Liver (tissue), 9 donors: Measurements from ENCODE around the gene YKT6. TPM values are rescaled to one million over a fixed set of nuclear protein-coding genes. Genes with fewer than 3 reads are reported as not detected.

Source experiments
- DNase-seq: peaks from one replicate; pipeline ENCODE4 v3.0.0-alpha.2; 2017; ENCODE audit warnings: low spot score
- H3K27ac ChIP-seq, 2 donors: one replicate each; pipeline ENCODE4 v1.7.0; 2013; ENCODE audit warnings: inconsistent platforms in 2 of 2, low read length in 2 of 2, control low read depth in 1 of 2, low read depth in 1 of 2, mild to moderate bottlenecking in 1 of 2
- H3K27me3 ChIP-seq, 4 donors: one replicate each; pipeline versions ENCODE4 v1.6.1 to v1.7.0; 2013; ENCODE audit warnings: low read length in 3 of 4, inconsistent platforms in 1 of 4, mild to moderate bottlenecking in 1 of 4, moderate library complexity in 1 of 4; ENCODE audit not compliant: control insufficient read depth in 4 of 4, insufficient read depth in 4 of 4
- H3K36me3 ChIP-seq, 4 donors: one replicate each; pipeline versions ENCODE4 v1.6.1 to v1.7.0; 2013; ENCODE audit warnings: low read length in 3 of 4, mild to moderate bottlenecking in 3 of 4, low read depth in 1 of 4, moderate library complexity in 1 of 4; ENCODE audit not compliant: control insufficient read depth in 4 of 4, insufficient read depth in 3 of 4
- H3K4me1 ChIP-seq, 4 donors: one replicate each; pipeline versions ENCODE4 v1.6.1 to v1.7.0; 2013; ENCODE audit warnings: low read length in 3 of 4, mild to moderate bottlenecking in 3 of 4, moderate library complexity in 1 of 4; ENCODE audit not compliant: control insufficient read depth in 4 of 4, insufficient read depth in 4 of 4
- H3K4me3 ChIP-seq, 3 donors: one replicate each; pipeline versions ENCODE4 v1.6.1 to v1.7.0; 2013; ENCODE audit warnings: low read length in 3 of 3, control low read depth in 1 of 3, low read depth in 1 of 3, mild to moderate bottlenecking in 1 of 3
- H3K9ac ChIP-seq, 2 donors: one replicate each; pipeline ENCODE4 v1.7.0; 2013; ENCODE audit warnings: low read length in 2 of 2, mild to moderate bottlenecking in 2 of 2, moderate library complexity in 2 of 2, control low read depth in 1 of 2, low read depth in 1 of 2
- H3K9me3 ChIP-seq, 4 donors: one replicate each; pipeline versions ENCODE4 v1.6.1 to v1.7.0; 2013; ENCODE audit warnings: low read length in 3 of 4; ENCODE audit not compliant: control insufficient read depth in 4 of 4
- EGR1 ChIP-seq, 2 donors: IDR thresholded peaks; 2 replicates each; pipeline ENCODE4 v1.6.1; 2016 to 2018; ENCODE audit warnings: antibody characterized with exemption in 2 of 2, low read depth in 2 of 2
- FOXA1 ChIP-seq: IDR thresholded peaks from 2 replicates; pipeline ENCODE4 v1.6.1; 2016; ENCODE audit warnings: antibody characterized with exemption
- GABPA ChIP-seq, 2 donors: IDR thresholded peaks in 1 of 2; conservative IDR thresholded peaks in 1 of 2; 2 replicates each; pipeline ENCODE4 v1.6.1; 2016; ENCODE audit warnings: antibody characterized with exemption in 2 of 2, mild to moderate bottlenecking in 1 of 2, moderate library complexity in 1 of 2
- HNF4A ChIP-seq, 2 donors: conservative IDR thresholded peaks; 2 replicates each; pipeline ENCODE4 v1.6.1; 2016; ENCODE audit warnings: antibody characterized with exemption in 2 of 2, mild to moderate bottlenecking in 2 of 2
- HNF4G ChIP-seq: IDR thresholded peaks from 2 replicates; pipeline ENCODE4 v1.6.1; 2016; ENCODE audit warnings: antibody characterized with exemption
- JUND ChIP-seq, 2 donors: IDR thresholded peaks; 2 replicates each; pipeline ENCODE4 v1.6.1; 2016; ENCODE audit warnings: antibody characterized with exemption in 2 of 2
- RAD21 ChIP-seq, 2 donors: IDR thresholded peaks; 2 replicates each; pipeline ENCODE4 v1.6.1; 2016; ENCODE audit warnings: antibody characterized with exemption in 2 of 2, mild to moderate bottlenecking in 2 of 2
- RXRA ChIP-seq, 2 donors: IDR thresholded peaks; 2 replicates each; pipeline ENCODE4 v1.6.1; 2017 to 2018; ENCODE audit warnings: antibody characterized with exemption in 2 of 2, mild to moderate bottlenecking in 1 of 2
- SP1 ChIP-seq: IDR thresholded peaks from 2 replicates; pipeline ENCODE4 v1.6.1; 2018; ENCODE audit warnings: antibody characterized with exemption, mild to moderate bottlenecking
- TAF1 ChIP-seq: conservative IDR thresholded peaks from 2 replicates; pipeline ENCODE4 v1.6.1; 2016; ENCODE audit warnings: antibody characterized with exemption, mild to moderate bottlenecking
- YY1 ChIP-seq: IDR thresholded peaks from 2 replicates; pipeline ENCODE4 v1.6.1; 2016; ENCODE audit warnings: antibody characterized with exemption, mild to moderate bottlenecking
- WGBS: extraction: QIAGEN DNeasy Blood & Tissue Kit; methylation state at CpG from one replicate; pipeline ENCODE4 v1.1.7; 2013; 5-methylcytosine and 5-hydroxymethylcytosine counted together
- polyA plus RNA-seq, 2 donors: library from polyadenylated mRNA; stranded (reverse) in 1 of 2; unstranded in 1 of 2; fragments of 200-250 nt in 1 of 2; fragments of >200 nt in 1 of 2; fragmentation: Nextera tagmentation in 1 of 2; extraction: Ambion mirVana in 1 of 2; gene quantifications; one replicate each; pipeline versions ENCODE4 v1.2.1 to v1.2.3, GENCODE V29; 2013 to 2015
- total RNA-seq, 2 donors: library from RNA; depleted of rRNA; stranded (reverse); fragments of >200 nt; gene quantifications; one replicate each; pipeline ENCODE4 v1.2.3, GENCODE V29; 2014
- TF ChIP-seq, protein P1 (sequence below): IDR thresholded peaks from 2 replicates; pipeline ENCODE4 v1.6.1; 2016; ENCODE audit warnings: antibody characterized with exemption, mild to moderate bottlenecking
- TF ChIP-seq, protein P2 (sequence below): fragments of 150-350 bp; IDR thresholded peaks from 2 replicates; pipeline ENCODE4 v1.5.1; 2017; ENCODE audit warnings: improper control_type of control experiment, low read depth, low read length; ENCODE audit not compliant: missing input control
- TF ChIP-seq, protein P3 (sequence below): IDR thresholded peaks from 2 replicates; pipeline ENCODE4 v1.6.1; 2016; ENCODE audit warnings: antibody characterized with exemption
- donor health status: healthy.
- donor health status: healthy.
- donor health status: healthy.
- donor health status: healthy.
- donor health status: healthy.

The YKT6 gene
- total and polyA plus RNA-seq, 4 donors = 8.1 to 22.0 (median 21.0) TPM

DNA sequence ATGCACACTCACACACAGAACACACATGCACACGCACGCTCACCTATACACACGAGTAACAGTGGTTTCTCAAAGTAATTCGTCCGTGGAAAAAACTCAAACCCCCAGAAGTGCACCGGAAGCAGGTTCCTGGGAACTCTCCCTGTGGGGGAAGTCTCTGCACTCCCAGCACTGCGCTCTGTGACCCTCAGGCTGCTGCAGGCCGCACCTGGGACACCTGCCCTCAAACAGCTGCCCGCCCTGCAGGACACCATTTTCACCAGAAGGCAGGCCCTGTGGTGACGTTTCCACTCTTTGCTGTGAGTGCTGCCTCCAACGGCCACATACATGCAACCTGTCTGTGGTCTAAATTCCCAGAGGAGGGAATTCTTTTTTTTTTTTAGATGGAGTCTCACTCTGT, 21.3 kb downstream of the YKT6 start:
- no peaks in the 10 kb centered on the region for H3K36me3 ChIP-seq
- H3K9me3 ChIP-seq = no peaks in the 10 kb centered on the region
- WGBS = 85% methylated on average over 11 of the region's 11 CpGs
- no peak overlapping the region for H3K4me3 ChIP-seq
- no peak for DNase-seq
- TF ChIP-seq SP1 = no peak
- no peak for TF ChIP-seq JUND (IDR thresholded peaks at IDR 0.05)
- no peak for TF ChIP-seq RAD21 (IDR thresholded peaks at IDR 0.05)
- H3K27ac ChIP-seq = no peak overlapping the region
- no peaks in the 10 kb centered on the region for H3K27me3 ChIP-seq
- H3K4me1 ChIP-seq = no peaks in the 10 kb centered on the region
- no peak overlapping the region for H3K9ac ChIP-seq

DNA sequence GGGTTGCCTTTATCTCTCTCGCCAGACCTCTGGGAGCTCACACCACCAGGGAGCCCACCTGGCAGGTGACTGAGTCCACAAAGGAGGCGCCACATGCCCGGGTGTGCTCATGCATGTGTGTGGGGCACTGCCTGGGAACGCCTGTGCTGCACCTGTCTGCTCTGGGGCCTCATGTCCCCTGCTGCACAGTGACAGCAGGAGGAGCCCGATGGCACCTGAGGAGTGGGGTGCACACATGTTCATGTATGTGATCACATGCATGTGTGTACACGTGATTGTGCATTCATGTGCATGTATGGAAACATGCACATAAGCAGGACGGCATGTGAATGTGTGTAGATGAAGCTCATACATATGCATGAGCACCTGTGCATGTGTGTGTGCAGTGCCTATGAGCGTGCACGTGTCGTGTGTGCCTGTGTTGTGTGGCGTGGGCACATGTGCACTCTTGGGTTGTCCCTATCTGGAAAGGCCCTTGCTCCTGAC, 22.0 kb downstream of the YKT6 start:
- Histone ChIP-seq H3K27me3 (no peaks in the 10 kb centered on the region), H3K4me3 (no peak overlapping the region), H3K27ac (no peak overlapping the region), H3K4me1 (no peaks in the 10 kb centered on the region), H3K9ac (no peak overlapping the region), H3K36me3 (no peaks in the 10 kb centered on the region), H3K9me3 (no peaks in the 10 kb centered on the region)
- TF ChIP-seq FOXA1 (no peak), YY1 (no peak), SP1 (no peak), GABPA (IDR thresholded peaks at IDR 0.05 in 1 of 2, conservative IDR thresholded peaks at IDR 0.05 in 1 of 2) (no peak), RXRA (IDR thresholded peaks at IDR 0.05) (no peak), HNF4G (no peak), TAF1 (no peak), EGR1 (IDR thresholded peaks at IDR 0.05; ENCODE audit: low read depth in 2 of 2) (no peak), HNF4A (conservative IDR thresholded peaks at IDR 0.05) (no peak), RAD21 (IDR thresholded peaks at IDR 0.05) (no peak)
- TF ChIP-seq, protein P1, sequence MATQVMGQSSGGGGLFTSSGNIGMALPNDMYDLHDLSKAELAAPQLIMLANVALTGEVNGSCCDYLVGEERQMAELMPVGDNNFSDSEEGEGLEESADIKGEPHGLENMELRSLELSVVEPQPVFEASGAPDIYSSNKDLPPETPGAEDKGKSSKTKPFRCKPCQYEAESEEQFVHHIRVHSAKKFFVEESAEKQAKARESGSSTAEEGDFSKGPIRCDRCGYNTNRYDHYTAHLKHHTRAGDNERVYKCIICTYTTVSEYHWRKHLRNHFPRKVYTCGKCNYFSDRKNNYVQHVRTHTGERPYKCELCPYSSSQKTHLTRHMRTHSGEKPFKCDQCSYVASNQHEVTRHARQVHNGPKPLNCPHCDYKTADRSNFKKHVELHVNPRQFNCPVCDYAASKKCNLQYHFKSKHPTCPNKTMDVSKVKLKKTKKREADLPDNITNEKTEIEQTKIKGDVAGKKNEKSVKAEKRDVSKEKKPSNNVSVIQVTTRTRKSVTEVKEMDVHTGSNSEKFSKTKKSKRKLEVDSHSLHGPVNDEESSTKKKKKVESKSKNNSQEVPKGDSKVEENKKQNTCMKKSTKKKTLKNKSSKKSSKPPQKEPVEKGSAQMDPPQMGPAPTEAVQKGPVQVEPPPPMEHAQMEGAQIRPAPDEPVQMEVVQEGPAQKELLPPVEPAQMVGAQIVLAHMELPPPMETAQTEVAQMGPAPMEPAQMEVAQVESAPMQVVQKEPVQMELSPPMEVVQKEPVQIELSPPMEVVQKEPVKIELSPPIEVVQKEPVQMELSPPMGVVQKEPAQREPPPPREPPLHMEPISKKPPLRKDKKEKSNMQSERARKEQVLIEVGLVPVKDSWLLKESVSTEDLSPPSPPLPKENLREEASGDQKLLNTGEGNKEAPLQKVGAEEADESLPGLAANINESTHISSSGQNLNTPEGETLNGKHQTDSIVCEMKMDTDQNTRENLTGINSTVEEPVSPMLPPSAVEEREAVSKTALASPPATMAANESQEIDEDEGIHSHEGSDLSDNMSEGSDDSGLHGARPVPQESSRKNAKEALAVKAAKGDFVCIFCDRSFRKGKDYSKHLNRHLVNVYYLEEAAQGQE = no peak
- TF ChIP-seq, protein P2, sequence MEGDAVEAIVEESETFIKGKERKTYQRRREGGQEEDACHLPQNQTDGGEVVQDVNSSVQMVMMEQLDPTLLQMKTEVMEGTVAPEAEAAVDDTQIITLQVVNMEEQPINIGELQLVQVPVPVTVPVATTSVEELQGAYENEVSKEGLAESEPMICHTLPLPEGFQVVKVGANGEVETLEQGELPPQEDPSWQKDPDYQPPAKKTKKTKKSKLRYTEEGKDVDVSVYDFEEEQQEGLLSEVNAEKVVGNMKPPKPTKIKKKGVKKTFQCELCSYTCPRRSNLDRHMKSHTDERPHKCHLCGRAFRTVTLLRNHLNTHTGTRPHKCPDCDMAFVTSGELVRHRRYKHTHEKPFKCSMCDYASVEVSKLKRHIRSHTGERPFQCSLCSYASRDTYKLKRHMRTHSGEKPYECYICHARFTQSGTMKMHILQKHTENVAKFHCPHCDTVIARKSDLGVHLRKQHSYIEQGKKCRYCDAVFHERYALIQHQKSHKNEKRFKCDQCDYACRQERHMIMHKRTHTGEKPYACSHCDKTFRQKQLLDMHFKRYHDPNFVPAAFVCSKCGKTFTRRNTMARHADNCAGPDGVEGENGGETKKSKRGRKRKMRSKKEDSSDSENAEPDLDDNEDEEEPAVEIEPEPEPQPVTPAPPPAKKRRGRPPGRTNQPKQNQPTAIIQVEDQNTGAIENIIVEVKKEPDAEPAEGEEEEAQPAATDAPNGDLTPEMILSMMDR = no peak
- TF ChIP-seq, protein P3, sequence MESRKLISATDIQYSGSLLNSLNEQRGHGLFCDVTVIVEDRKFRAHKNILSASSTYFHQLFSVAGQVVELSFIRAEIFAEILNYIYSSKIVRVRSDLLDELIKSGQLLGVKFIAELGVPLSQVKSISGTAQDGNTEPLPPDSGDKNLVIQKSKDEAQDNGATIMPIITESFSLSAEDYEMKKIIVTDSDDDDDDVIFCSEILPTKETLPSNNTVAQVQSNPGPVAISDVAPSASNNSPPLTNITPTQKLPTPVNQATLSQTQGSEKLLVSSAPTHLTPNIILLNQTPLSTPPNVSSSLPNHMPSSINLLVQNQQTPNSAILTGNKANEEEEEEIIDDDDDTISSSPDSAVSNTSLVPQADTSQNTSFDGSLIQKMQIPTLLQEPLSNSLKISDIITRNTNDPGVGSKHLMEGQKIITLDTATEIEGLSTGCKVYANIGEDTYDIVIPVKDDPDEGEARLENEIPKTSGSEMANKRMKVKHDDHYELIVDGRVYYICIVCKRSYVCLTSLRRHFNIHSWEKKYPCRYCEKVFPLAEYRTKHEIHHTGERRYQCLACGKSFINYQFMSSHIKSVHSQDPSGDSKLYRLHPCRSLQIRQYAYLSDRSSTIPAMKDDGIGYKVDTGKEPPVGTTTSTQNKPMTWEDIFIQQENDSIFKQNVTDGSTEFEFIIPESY = no peak
- 90% methylated on average over 11 of the region's 11 CpGs for WGBS
- DNase-seq = no peak
